ENCODE measurements around the gene FBL. TPM values are rescaled to one million over a fixed set of nuclear protein-coding genes. Genes with fewer than 3 reads are reported as not detected.
"Not testable (repeated sequence)": the region's sequence is repeated elsewhere in the genome, so short reads cannot be mapped to it uniquely, and the experiment has no call there.

FBL gene
- total and polyA plus RNA-seq, 2 of the 13 experiments (the other 11 are each of a cell fraction or from before 2014, with no cell fraction given): 153 to 468 TPM

GRCh38 chr19:39880241-39880640 lies 34.1 kb upstream of the FBL start:
- FAIRE-seq: not testable (repeated sequence)

GRCh38 chr19:39879796-39880195 lies 33.6 kb upstream of the FBL start:
- POLR2A ChIA-PET; ATAC-seq; H3K4me3 ChIP-seq (replicated peaks in 1 of 3; ENCODE audit: insufficient read depth in 1 of 3, low read depth in 2 of 3, low read length in 3 of 3); H3K9me3 ChIP-seq (ENCODE audit: low read length); H4K20me1 ChIP-seq (ENCODE audit: insufficient read depth, low read length); H3K9ac ChIP-seq (ENCODE audit: insufficient read depth, low read depth, low read length); DNase-seq (ENCODE audit: low spot score); H3K27me3 ChIP-seq (ENCODE audit: control insufficient read depth in 1 of 2, insufficient read depth in 2 of 2, low read length in 2 of 2); intact Hi-C loops (cut with micrococcal nuclease; ENCODE audit: unreplicated experiment); BruUV-seq (replicated peaks); H2AFZ ChIP-seq (ENCODE audit: low read length); H3K79me2 ChIP-seq (ENCODE audit: insufficient read depth, low read length); CTCF ChIA-PET (ENCODE audit: low intra/inter-chr PET ratio, low total read pairs); H3K36me3 ChIP-seq (replicated peaks in 1 of 2; ENCODE audit: control insufficient read depth in 1 of 2, insufficient read depth in 2 of 2, low read length in 2 of 2); FAIRE-seq; in situ Hi-C loops (cut with HindIII; ENCODE audit: extremely low pct_ligation_motif_present, low pct_unique_long_range_greater_than_20kb); H3K4me2 ChIP-seq (ENCODE audit: low read depth, low read length); H3K27ac ChIP-seq (ENCODE audit: extremely low read length, insufficient read depth, low read length): not testable (repeated sequence)
- 90% methylated on average over 2 of the region's 8 CpGs for WGBS (ENCODE audit: low lambda C conversion rate)
- peaks cover 14% of the 10 kb centered on the region for H3K4me1 ChIP-seq (ENCODE audit: insufficient read depth, low read length)

More at GRCh38 chr19:39880241-39880640, 34.1 kb upstream of the FBL start:
- H3K4me3 ChIP-seq (replicated peaks in 1 of 3; ENCODE audit: insufficient read depth in 1 of 3, low read depth in 2 of 3, low read length in 3 of 3); H4K20me1 ChIP-seq (ENCODE audit: insufficient read depth, low read length); H3K79me2 ChIP-seq (ENCODE audit: insufficient read depth, low read length); H3K36me3 ChIP-seq (replicated peaks in 1 of 2; ENCODE audit: control insufficient read depth in 1 of 2, insufficient read depth in 2 of 2, low read length in 2 of 2); BruUV-seq (replicated peaks); H3K27ac ChIP-seq (ENCODE audit: extremely low read length, insufficient read depth, low read length); intact Hi-C loops (cut with micrococcal nuclease; ENCODE audit: unreplicated experiment); H3K27me3 ChIP-seq (ENCODE audit: control insufficient read depth in 1 of 2, insufficient read depth in 2 of 2, low read length in 2 of 2); in situ Hi-C loops (cut with HindIII; ENCODE audit: extremely low pct_ligation_motif_present, low pct_unique_long_range_greater_than_20kb); ATAC-seq; H2AFZ ChIP-seq (ENCODE audit: low read length); H3K9ac ChIP-seq (ENCODE audit: insufficient read depth, low read depth, low read length); H3K4me2 ChIP-seq (ENCODE audit: low read depth, low read length); DNase-seq (ENCODE audit: low spot score); H3K9me3 ChIP-seq (ENCODE audit: low read length); POLR2A ChIA-PET; CTCF ChIA-PET (ENCODE audit: low intra/inter-chr PET ratio, low total read pairs): not testable (repeated sequence)
- peaks cover 14% of the 10 kb centered on the region for H3K4me1 ChIP-seq (ENCODE audit: insufficient read depth, low read length)
- 92% methylated on average over 4 of the region's 5 CpGs for WGBS (ENCODE audit: low lambda C conversion rate)

- in situ Hi-C loops (cut with HindIII; ENCODE audit: extremely low pct_ligation_motif_present, low pct_unique_long_range_greater_than_20kb); H3K9ac ChIP-seq (ENCODE audit: insufficient read depth, low read depth, low read length); DNase-seq (ENCODE audit: low spot score); H3K79me2 ChIP-seq (ENCODE audit: insufficient read depth, low read length); POLR2A ChIA-PET; CTCF ChIA-PET (ENCODE audit: low intra/inter-chr PET ratio, low total read pairs); H3K4me2 ChIP-seq (ENCODE audit: low read depth, low read length); ATAC-seq; H3K27ac ChIP-seq (ENCODE audit: extremely low read length, insufficient read depth, low read length); H3K9me3 ChIP-seq (ENCODE audit: low read length); H2AFZ ChIP-seq (ENCODE audit: low read length); H3K36me3 ChIP-seq (replicated peaks in 1 of 2; ENCODE audit: control insufficient read depth in 1 of 2, insufficient read depth in 2 of 2, low read length in 2 of 2); BruUV-seq (replicated peaks); H3K27me3 ChIP-seq (ENCODE audit: control insufficient read depth in 1 of 2, insufficient read depth in 2 of 2, low read length in 2 of 2); intact Hi-C loops (cut with micrococcal nuclease; ENCODE audit: unreplicated experiment); H4K20me1 ChIP-seq (ENCODE audit: insufficient read depth, low read length); FAIRE-seq; H3K4me3 ChIP-seq (replicated peaks in 1 of 3; ENCODE audit: insufficient read depth in 1 of 3, low read depth in 2 of 3, low read length in 3 of 3): not testable (repeated sequence)
- 86% methylated on average over 11 of the region's 11 CpGs for WGBS (ENCODE audit: low lambda C conversion rate)
- H3K4me1 ChIP-seq (ENCODE audit: insufficient read depth, low read length): peaks cover 14% of the 10 kb centered on the region
Measured at GRCh38 chr19:39878866-39879265, 32.7 kb upstream of the FBL start.
